K562 (cell line): ENCODE measurements around the gene ERI2.

Source experiments
- FOXK1 ChIP-seq: sonication (generic); formaldehyde crosslinking; IDR thresholded peaks from 2 replicates; pipeline ENCODE4 v1.8.0; 2022; ENCODE audit warnings: missing genetic modification reagents, mild to moderate bottlenecking, borderline replicate concordance
- POLR2A ChIP-seq: fragments of 450-650 bp; conservative IDR thresholded peaks from 2 replicates; pipeline ENCODE4 v1.6.1; 2016
- SP1 ChIP-seq: sonication (generic); formaldehyde crosslinking; IDR thresholded peaks from 2 replicates; pipeline ENCODE4 v1.8.1; 2022; ENCODE audit warnings: mild to moderate bottlenecking, missing genetic modification reagents
- USF1 ChIP-seq: sonication (generic); formaldehyde crosslinking; IDR thresholded peaks from 2 replicates; pipeline ENCODE4 v1.9.0; 2022; ENCODE audit warnings: mild to moderate bottlenecking, missing genetic modification reagents
- TF ChIP-seq, protein P1 (sequence below), 2 experiments: IDR thresholded peaks; 2 replicates each; pipeline ENCODE4 v1.6.1; 2012; ENCODE audit warnings: improper control_type of control experiment in 2 of 2, low read depth in 2 of 2, low read length in 2 of 2, borderline replicate concordance in 1 of 2

DNA sequence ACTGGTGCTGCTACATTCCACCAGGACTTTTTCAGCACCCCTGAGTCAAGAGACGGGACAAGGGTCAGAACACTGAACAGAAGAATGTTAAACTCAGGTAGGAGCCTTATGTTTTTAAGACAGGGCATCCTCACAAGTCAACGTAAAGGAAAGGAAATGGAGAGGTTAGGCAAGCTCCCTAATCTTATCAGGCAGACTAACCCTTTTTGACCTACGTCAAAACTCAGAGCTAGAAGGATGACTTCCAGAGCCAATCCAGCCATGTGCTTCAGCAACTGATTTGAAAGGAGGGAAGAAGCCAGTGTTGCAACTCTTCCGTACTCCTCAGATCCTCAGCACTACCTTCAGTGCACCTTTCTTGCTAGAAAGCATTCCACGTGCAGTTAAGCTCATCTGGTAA is 46.9 kb upstream of the ERI2 start:
- no peak for TF ChIP-seq FOXK1 (CRISPR knock-in tag)
- TF ChIP-seq POLR2A, result no peak
- TF ChIP-seq USF1 (CRISPR knock-in tag), result no peak
- TF ChIP-seq, protein P1, sequence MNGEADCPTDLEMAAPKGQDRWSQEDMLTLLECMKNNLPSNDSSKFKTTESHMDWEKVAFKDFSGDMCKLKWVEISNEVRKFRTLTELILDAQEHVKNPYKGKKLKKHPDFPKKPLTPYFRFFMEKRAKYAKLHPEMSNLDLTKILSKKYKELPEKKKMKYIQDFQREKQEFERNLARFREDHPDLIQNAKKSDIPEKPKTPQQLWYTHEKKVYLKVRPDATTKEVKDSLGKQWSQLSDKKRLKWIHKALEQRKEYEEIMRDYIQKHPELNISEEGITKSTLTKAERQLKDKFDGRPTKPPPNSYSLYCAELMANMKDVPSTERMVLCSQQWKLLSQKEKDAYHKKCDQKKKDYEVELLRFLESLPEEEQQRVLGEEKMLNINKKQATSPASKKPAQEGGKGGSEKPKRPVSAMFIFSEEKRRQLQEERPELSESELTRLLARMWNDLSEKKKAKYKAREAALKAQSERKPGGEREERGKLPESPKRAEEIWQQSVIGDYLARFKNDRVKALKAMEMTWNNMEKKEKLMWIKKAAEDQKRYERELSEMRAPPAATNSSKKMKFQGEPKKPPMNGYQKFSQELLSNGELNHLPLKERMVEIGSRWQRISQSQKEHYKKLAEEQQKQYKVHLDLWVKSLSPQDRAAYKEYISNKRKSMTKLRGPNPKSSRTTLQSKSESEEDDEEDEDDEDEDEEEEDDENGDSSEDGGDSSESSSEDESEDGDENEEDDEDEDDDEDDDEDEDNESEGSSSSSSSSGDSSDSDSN (IDR thresholded peaks at IDR 0.05; ENCODE audit: borderline replicate concordance in 1 of 2, low read depth in 2 of 2, low read length in 2 of 2), result no peak
- no peak for TF ChIP-seq SP1 (CRISPR knock-in tag)
